HepG2 (cell line): ENCODE data around the gene EIF1.

Experiments
- CEBPB ChIP-seq: IDR thresholded peaks from 2 replicates; pipeline ENCODE4 v1.6.1; 2011; ENCODE audit warnings: low read depth, low read length, improper control_type of control experiment, borderline replicate concordance
- HDAC2 ChIP-seq: sonication (generic); formaldehyde crosslinking; IDR thresholded peaks from 2 replicates; pipeline ENCODE4 v1.4.0; 2020; ENCODE audit warnings: missing genetic modification reagents
- SIN3A ChIP-seq: IDR thresholded peaks from 2 replicates; pipeline ENCODE4 v1.6.1; 2011; ENCODE audit warnings: low read depth, mild to moderate bottlenecking, control low read depth, low read length, borderline replicate concordance
- TF ChIP-seq, protein P1 (sequence below): sonication (generic); formaldehyde crosslinking; IDR thresholded peaks from 2 replicates; pipeline ENCODE4 v1.5.0; 2020; ENCODE audit warnings: mild to moderate bottlenecking, missing genetic modification reagents, moderate library complexity
- TF ChIP-seq, protein P2 (sequence below): IDR thresholded peaks from 2 replicates; pipeline ENCODE4 v1.6.1; 2016; ENCODE audit warnings: missing compliant biosample characterization, missing genetic modification reagents, borderline replicate concordance

DNA sequence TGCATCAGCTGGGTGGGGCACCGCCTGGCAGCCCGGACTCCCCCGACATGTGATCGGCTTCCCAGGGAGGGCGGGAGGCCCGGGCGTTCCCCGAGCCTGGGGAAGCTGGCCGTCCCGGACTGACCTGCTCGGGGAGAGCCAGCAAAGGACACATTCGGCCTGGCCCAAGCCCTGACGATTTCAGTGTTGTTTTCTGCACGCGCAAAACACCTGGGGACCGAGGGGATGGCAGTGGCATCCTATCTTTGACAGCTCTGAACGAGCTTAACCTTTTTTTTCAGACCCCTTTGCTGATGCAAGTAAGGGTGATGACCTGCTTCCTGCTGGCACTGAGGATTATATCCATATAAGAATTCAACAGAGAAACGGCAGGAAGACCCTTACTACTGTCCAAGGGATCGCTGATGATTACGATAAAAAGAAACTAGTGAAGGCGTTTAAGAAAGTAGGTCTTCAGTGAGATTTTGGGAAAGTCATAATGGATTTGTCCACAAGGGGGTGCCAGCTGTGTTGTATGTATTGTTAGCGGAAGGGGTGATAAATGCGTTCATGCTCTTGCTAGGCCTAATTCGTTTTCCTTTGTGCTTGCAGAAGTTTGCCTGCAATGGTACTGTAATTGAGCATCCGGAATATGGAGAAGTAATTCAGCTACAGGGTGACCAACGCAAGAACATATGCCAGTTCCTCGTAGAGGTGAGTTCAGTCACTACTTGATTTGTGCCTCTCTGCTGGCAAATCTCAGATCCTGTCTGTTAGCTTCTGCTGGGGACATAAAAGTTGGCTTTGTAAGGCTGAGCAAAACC lies 1.0 kb downstream of the EIF1 start:
- TF ChIP-seq, protein P1, sequence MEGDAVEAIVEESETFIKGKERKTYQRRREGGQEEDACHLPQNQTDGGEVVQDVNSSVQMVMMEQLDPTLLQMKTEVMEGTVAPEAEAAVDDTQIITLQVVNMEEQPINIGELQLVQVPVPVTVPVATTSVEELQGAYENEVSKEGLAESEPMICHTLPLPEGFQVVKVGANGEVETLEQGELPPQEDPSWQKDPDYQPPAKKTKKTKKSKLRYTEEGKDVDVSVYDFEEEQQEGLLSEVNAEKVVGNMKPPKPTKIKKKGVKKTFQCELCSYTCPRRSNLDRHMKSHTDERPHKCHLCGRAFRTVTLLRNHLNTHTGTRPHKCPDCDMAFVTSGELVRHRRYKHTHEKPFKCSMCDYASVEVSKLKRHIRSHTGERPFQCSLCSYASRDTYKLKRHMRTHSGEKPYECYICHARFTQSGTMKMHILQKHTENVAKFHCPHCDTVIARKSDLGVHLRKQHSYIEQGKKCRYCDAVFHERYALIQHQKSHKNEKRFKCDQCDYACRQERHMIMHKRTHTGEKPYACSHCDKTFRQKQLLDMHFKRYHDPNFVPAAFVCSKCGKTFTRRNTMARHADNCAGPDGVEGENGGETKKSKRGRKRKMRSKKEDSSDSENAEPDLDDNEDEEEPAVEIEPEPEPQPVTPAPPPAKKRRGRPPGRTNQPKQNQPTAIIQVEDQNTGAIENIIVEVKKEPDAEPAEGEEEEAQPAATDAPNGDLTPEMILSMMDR (CRISPR knock-in tag) = peak; percentile 73
- TF ChIP-seq HDAC2 = no peak; the same call in 1 of the 2 replicates
- peak; percentile 29; the same call in 1 of the 2 replicates for TF ChIP-seq SIN3A
- no peak for TF ChIP-seq CEBPB
- TF ChIP-seq, protein P2, sequence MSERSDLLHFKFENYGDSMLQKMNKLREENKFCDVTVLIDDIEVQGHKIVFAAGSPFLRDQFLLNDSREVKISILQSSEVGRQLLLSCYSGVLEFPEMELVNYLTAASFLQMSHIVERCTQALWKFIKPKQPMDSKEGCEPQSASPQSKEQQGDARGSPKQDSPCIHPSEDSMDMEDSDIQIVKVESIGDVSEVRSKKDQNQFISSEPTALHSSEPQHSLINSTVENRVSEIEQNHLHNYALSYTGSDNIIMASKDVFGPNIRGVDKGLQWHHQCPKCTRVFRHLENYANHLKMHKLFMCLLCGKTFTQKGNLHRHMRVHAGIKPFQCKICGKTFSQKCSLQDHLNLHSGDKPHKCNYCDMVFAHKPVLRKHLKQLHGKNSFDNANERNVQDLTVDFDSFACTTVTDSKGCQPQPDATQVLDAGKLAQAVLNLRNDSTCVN (CRISPR knock-in tag) = no peak
